NCI-H2196 treated with DMSO at 0.1 percent for 48 hours (cell line): ENCODE results near the gene RIOK3.
"Not testable (repeated sequence)": the region's sequence is repeated elsewhere in the genome, so short reads cannot be mapped to it uniquely, and the experiment has no call there.

Source experiments
- DNase-seq: peaks from one replicate; lab custom pipeline; 2025; ENCODE audit not compliant: unreplicated experiment; lab: John Stamatoyannopoulos, UW

RIOK3 gene

DNA sequence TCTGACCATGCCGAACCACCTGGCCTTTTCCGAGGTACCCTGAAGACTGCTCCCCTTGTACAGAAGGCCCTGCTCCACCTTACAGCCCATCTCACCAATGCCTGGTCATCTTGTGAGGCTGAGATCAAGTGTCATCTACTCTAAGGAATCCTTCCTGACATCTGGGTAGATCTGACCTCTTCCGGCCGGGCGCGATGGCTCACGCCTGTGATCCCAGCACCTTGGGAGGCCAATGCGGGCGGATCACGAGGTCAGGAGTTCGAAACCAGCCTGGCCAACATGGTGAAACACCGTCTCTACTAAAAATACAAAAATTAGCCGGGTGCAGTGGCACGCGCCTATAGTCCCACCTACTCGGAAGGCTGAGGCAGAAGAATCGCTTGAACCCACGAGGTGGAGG is 2.1 kb upstream of the RIOK3 start:
- no peak for DNase-seq

DNA sequence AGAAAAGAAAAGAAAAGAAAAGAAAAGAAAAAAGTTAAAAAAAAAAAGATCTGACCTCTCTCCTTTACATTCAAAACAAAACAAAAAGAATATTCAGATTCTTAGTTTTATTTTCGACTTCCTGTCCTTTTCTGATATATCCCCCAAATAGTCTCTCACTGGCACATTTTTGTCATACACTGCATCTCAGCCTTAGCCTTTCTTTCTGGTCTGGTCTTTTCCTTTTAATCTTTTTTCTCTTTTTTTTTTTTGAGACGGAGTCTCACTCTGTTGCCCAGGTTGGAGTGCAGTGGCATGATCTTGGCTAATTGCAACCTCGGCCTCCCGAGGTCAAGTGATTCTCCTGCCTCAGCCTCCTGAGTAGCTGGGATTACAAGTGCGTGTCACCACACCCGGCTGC is 1.6 kb upstream of the RIOK3 start:
- DNase-seq, result no peak

DNA sequence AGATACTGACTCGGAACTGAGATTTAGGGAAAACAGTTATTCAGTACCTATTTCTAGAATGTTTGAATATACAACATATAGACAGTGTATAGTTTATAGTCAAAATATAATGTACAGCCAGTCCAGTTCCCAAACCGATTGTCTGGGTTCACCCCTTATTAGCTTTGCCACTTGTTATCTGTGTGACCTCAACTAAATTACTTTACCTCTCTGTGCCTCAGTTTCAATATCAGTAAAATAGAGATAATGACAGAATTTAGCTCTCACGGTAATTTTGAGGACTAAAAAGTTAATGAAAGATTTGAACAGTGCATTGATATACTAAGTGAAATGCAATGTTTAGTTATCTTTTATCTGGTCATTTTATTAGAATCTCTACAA is 750 bp upstream of the RIOK3 start:
- no peak for DNase-seq

- DNase-seq, result no peak
These were observed 582 bp downstream of the RIOK3 start for GRCh38 chr18:23453680-23454058.

DNA sequence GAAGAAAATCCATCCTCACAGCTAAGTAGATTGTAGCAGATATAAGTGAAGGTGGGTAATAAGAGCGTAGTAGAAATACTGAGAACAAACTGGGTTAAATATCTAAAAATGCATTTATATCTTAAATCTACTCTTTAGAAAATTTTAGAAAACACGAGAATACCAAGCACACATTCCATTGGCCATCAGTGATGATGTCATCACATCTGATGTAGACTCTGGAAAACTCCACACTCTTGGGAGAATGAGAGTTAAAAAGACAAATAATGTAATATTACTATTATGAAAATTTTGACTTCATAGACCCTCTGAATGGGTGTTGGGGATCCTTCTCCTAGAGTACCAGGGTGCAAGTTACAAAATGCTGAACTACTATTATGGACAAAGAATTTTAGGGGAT is 3.7 kb downstream of the RIOK3 start:
- DNase-seq, result no peak

- DNase-seq, result no peak
These were observed 5.9 kb downstream of the RIOK3 start for GRCh38 chr18:23458830-23459529.

DNA sequence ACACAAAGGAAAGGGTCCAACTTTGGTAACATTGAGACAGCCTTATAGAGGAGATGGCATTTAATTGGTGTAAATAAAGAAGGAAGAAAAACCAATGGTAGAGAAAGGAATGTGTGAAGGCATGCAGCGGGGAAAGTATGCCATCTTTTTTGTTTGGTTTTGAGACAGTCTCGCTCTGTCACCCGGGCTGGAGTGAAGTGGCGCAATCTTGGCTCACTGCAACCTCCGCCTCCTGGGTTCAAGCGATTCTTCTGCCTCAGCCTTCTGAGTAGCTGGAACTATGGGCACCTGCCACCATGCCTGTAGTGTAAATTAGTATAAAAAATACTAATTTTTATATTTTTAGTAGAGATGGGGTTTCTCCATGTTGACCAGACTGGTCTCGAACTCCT is 6.4 kb downstream of the RIOK3 start:
- no peak for DNase-seq

- no peak for DNase-seq
These were observed 7.5 kb downstream of the RIOK3 start for GRCh38 chr18:23460285-23461273.

DNA sequence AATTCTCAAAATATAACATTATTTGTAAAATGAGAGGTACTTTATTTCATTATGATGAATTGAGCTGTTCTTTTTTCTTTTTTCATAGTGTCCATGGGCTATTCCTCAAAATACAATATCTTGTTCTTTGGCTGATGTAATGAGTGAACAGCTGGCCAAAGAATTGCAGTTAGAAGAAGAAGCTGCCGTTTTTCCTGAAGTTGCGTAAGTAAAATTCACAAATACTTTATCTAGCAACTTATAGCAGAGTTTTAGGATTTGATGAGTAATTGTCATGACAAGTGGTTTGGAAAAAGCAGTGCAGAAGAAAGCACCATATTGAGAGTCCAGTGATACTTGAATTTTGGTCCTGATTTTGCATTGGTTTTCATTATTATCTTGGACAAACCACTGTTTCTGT is 9.8 kb downstream of the RIOK3 start:
- no peak for DNase-seq

DNA sequence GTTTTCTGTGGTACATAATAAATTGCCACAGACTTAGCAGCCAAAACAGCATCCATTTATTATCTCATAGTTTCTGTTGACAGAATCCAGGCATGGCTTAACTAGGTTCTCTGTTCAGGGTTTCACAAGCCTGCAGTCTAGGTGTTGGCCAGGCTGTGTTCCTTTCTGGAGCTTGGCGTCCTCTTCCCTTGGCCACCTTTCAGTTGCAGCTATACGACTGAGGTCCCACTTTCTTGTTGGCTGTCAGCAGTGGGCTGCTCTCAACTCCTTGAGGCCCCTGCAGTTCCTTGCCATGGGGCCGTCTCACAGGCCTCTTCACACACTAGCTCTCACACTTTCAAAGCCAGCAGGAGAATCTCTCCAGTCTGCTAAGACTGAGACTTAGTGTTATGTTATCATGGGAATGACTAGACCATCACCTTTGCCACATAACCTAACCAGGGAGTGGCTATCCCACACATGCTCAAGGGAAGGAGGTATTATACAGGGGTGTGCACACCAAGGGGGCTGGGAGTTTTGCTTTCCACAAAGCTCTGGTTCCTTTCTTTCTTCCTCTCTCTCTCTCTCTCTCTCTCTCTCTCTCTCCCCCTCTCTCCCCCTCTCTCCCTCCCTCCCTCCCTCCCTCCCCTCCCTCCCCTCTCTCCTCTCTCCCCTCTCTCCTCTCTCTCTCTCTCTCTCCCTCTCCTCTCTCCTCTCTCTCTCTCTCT is 15.8 kb downstream of the RIOK3 start:
- no peak for DNase-seq

DNA sequence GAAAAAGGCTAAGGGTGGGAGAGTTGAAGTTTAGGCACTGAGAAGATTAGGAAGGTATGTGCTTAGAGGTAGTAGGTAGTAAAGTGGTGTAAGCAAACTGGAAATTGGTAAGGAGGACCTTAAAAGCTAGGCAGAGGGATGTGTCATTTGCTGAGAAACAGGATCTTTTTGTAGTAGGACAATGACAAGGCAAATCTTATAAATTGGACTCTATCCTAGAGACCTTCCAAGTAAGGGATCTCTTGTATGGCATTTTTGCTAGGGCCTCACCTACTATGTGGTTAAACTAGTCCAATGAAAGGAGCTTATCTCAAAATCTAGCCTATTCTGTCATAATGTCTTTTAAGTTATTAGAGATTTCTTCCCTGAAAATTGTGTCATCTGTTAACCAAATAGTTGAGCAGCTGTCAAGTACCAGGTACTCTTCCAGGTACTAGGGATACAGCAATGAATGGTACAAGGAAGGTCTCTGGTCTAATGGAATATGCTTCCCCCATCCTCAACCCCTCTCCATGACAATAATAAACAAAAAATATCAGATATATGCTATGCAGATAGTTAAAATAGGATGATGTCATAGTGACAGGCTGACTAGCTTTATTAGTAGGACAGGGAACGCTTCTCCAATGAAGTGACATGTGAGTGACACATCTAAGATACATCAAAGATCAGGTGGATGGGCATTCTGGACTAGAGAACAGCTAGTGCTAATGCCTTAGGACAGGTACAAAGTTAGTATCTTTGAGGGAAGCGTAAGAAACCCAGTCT is 17.7 kb downstream of the RIOK3 start:
- DNase-seq, result no peak

- no peak for DNase-seq
These were observed 18.4 kb downstream of the RIOK3 start for GRCh38 chr18:23471486-23471885.

- no peak for DNase-seq
These were observed 26.9 kb downstream of the RIOK3 start for GRCh38 chr18:23479829-23480505.

GRCh38 chr18:23484561-23485182 is 31.6 kb downstream of the RIOK3 start:
- DNase-seq, result no peak

GRCh38 chr18:23485386-23485785 is 32.3 kb downstream of the RIOK3 start:
- DNase-seq, result no peak

DNA sequence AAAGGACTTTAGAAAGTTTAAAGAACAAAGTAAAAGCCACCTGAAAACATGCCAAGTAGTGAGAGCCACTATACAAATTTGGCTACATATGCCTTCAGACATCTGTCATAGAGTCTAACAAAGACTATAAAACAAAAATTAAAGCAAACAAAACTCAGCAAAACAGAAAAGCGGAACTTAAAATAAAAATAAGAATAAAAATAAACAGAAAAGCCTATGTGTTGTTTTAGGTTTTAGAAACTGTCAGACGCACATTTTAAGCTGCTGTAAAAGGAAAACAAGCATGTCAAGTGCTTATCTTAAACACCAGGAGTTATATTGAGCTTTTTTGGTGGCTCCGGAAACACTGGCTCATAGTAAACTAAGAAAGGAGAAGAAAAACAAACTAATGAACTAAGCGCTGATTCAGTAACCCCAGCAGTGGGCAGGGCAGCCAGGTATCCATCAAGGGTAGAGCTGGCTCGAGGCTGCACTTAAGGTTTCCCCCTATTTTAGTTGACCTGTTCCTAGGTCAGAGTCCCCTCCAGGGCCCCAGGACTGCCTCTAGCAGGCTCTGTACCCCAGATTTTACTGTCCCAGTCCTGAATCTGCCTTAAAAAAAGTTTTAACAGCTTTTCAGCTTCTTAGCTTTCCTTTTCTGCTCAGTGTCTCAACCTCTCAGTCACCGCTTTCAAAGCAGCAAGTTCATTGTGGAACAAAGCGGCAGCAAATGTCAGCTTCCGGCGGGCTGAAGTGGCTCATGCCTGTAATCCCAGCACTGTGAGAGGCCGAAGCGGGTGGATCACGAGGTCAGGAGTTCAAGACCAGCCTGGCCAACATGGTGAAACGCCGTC is 34.9 kb downstream of the RIOK3 start:
- DNase-seq, result no peak

DNA sequence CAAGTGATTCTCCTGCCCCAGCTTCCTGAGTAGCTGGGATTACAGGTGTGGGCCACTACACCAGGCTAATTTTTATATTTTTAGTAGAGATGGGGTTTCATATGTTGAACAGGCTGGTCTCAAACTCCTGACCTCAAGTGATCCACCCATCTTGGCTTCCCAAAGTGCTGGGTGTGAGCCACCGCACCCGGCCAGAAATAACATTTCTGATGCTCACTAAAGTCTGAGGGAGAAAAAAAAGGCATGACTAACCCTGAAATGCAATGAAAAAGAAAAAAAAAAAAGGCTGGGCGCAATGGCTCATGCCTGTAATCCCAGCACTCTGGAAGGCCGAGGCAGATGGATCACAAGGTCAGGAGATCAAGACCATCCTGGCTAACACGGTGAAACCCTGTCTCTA is 36.5 kb downstream of the RIOK3 start:
- DNase-seq, result not testable (repeated sequence)

DNA sequence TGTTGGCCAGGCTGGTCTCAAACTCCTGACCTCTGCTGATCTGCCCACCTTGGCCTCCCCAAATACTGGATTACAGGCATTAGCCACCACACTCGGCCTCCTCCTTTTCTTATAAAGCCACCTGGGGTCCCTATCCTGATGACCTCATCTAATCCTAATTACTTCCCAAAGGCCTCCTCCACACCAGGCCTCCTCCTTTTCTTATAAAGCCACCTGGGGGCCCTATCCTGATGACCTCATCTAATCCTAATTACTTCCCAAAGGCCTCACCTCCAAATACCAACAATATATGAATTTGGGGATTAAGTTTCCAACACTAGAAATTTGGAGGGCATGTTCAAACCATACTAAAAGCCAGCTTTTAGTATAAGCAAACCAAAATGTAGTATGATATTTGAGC is 40.6 kb downstream of the RIOK3 start:
- no peak for DNase-seq

GRCh38 chr18:23494992-23495391 is 41.9 kb downstream of the RIOK3 start:
- no peak for DNase-seq
